Neural cell (in vitro differentiated cells): Measurements from ENCODE around the gene ANHX.

Experiments
- CTCF ChIP-seq: fragments of 450-650 bp; IDR thresholded peaks from 2 replicates; pipeline ENCODE4 v1.5.1; 2014; ENCODE audit warnings: antibody characterized with exemption, mild to moderate bottlenecking, moderate library complexity; ENCODE audit not compliant: poor library complexity, severe bottlenecking
- EP300 ChIP-seq: fragments of 450-650 bp; conservative IDR thresholded peaks from 2 replicates; pipeline ENCODE4 v1.6.1; 2014; ENCODE audit warnings: antibody characterized with exemption, mild to moderate bottlenecking, moderate library complexity; ENCODE audit not compliant: poor library complexity, severe bottlenecking
- MXI1 ChIP-seq: fragments of 450-650 bp; conservative IDR thresholded peaks from 2 replicates; pipeline ENCODE4 v1.6.1; 2014; ENCODE audit warnings: antibody characterized with exemption, mild to moderate bottlenecking; ENCODE audit not compliant: poor library complexity, severe bottlenecking

- TF ChIP-seq CTCF: no peak
- TF ChIP-seq MXI1: no peak
- no peak for TF ChIP-seq EP300
These were observed 8.3 kb downstream of the ANHX start for GRCh38 chr12:133227281-133227852.
